Inflammatory macrophage treated with lipopolysaccharide for 1 hour (primary cell): ENCODE results near the gene COL21A1.

Source experiments
- DNase-seq, 2 donors: peaks; one replicate each; pipeline ENCODE4 v3.0.0-alpha.2; 2020 to 2022

COL21A1 gene

DNA sequence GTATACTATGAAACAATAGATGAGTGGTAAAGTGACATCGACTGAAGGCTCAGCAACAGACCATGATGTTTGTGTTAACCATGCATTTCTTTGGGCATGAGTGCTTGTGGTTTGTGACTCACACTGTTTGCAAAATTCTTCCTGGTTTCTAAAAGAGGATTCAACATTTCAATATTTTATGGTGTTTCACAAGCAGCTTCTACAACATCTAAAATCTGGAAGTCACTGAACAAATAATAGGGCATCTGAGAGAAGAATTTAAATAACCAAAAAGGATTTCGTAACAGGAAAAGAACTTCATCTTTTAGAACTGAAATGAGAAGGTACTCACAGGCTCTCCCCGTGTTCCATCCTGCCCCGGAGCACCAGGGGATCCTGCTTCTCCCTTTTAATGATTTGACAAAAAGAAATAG, 146.2 kb downstream of the COL21A1 start:
- DNase-seq, result peak; percentile 91

DNA sequence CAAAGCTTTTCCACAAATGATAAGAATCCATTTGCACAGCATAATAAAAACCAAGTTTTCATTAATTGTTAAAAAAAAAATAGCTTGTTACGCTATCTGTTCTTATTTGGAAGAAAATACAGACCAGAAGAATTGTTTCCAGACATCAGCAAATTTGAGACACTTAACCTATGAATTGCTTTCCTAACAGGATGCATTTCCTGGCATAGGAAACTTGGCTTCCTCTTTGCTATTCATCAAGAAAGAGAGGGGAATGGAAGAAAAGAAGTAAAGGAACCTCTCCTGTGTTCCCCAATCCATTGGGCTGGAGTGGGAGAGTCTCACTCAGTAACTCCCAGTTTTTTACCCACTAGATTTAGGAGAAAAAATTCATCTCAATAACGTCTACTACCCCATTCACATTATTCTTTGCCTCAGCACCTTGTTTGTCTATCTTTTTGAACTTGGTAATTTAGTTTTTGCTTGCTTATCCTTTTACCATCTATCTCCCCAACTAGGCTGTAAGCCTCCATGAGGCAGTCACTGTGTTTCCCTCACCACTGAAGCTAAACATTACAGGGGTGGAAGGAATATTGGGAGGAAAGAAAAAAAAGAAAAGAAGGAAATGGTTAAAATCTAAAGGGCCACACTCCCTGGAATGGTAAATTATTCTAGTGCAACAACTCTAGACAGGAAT, 150.3 kb downstream of the COL21A1 start:
- DNase-seq, result no peak

DNA sequence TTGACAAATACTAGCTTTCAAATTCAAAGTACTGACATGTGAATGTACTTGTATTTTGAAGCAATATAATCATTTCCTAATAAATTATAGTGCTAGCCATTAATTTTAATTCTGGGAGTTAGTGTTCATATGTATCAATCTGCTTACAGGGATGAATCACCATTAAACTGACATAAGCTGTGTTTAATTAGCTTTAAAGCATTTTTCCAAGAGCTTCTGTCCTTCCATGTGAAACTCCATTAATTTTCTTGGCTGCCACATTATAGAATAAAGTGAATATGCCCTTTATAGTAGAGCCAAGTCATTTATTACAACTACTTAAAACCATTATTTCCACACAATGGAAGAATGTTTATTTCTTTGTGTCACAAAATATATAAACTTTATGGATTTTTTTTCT, 150.8 kb downstream of the COL21A1 start:
- DNase-seq, result no peak

DNA sequence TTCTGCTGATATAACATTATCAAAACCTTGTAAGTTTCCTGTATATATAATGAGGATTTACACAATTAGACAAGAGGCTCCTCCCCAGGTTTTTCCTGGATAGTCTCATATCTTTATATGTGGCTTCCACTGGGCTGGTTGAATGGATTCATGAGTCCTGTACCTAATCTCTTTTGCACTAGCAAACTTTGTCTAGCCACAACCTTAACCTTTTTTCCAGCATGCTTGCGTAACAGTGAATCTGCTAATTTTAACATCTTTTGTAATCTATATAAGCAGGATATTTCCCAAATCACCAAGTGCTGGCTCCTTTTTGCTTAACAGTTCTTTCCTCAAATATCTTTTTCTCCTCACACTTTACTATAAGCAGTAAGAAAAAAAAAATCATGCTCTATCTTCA, 153.6 kb downstream of the COL21A1 start:
- no peak for DNase-seq

DNA sequence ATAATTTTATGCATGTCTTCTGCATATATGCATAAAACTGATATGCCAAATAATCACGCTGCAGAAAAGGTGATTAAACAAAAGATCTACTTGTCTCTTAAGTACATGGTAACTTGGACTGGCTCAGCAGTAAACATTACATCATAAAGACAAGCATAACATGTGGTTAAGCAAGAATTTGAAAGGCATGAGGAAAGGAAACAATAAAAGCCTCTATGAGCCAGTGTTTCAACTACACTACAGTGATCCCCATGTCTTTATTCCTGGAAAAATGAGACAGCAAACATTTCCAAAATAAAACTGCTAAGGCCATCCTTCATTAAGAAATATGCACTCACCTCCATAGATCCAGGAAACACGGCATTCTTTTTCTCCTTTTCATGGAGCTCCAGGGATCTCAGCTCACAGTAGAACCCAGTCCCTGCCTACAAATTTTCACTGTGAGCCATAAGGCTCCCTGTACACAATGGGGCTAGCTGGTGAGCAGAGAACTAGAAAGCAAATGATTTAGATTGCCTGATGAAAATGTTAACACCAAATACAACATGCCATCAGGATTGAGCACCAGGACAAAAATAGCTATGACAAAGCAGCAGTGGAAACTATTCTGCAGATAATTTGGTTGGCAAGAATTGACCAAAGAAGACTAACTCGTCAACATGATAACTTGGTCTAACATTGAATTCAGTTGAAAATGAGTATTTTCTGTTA, 156.1 kb downstream of the COL21A1 start:
- peak in 1 of 2 donors; percentile 6 for DNase-seq

DNA sequence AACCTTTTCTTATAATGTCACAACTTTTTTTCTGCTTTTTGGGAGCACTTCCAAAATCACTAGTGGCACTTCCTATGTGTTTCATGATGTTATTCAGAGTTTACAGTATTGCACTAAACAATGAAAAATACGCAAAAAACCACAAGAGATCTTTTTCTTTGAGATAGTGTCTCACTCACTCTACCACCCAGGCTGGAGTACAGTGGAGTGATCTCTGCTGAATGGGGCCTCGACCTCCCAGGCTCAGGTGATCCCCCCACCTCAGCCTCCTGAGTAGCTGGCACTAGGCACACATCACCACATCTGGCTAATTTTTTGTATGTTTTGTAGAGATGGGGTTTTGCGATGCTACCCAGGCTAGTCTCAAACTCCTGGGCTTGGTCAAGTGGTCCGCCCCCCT, 158.7 kb downstream of the COL21A1 start:
- DNase-seq, result no peak

DNA sequence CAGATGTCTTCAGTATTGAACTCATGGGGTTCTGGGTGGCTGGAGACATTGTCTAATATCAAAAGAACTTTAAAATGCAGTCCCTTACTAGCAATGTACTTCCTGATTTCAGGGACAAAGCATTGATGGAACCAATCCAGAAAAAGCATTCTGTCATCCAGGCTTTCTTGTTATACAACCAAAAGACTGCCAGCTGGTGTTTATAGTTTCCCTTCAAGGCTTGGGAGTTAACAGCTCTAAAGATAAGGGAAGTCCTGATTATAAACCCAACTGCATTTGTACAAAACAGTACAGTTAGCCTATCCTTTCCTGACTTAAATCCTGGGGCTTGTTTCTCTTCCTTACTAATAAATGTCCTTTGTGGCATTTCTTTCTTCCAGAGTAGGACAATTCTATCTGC, 160.0 kb downstream of the COL21A1 start:
- DNase-seq, result no peak

DNA sequence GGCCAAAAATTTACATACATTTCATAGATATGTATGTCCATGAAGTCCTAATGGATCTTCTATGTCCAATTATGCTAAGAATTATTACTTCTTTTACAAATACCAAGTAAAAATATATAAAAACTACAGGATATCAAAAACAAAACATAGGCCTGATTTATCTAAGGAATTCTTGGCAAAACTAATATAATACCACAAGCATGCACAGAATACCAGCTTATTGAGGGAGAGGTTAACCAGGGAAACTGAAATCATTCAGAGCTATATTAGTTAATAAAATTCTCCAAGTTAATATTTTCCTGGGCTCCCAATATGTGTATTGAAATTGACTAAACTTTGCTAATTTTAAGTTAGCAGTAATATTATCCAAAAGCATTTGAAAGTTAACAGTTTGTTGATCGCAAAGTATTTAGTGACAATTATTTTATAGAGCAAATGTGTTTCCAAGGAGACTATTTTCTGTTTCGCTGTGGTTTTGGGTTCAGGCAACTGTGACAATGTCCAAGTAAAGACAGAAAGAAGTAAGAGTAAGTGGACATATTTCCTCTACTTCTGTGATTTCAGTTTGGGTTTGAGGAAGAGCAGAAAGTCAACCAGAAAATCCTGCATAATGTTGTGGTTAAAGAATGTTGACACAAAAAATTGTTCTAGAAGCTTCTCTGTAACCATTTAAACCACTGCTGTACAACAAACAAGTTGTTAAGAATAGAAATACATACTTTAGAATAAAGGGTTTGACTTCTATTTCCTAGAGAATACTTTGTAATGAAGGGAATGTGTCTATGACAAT, 167.4 kb downstream of the COL21A1 start:
- no peak for DNase-seq

DNA sequence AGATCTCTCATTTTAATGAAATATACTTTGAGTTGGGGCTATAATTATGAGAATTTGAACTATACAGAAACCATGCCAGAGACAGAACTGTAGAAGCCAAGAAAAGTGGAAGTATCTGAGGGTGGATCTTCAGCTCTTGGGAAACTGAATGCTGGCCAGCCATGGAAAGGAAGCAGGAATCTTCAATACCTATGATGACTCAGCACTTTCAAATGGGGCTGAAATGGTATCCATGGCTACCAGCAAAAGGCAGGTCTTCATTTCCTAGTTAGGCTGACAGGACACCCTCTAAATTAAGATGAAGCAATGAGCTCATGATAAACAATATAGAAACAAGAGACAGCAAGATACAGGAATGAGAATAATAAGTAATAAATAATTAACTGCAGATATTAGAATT, 171.3 kb downstream of the COL21A1 start:
- DNase-seq, result no peak

DNA sequence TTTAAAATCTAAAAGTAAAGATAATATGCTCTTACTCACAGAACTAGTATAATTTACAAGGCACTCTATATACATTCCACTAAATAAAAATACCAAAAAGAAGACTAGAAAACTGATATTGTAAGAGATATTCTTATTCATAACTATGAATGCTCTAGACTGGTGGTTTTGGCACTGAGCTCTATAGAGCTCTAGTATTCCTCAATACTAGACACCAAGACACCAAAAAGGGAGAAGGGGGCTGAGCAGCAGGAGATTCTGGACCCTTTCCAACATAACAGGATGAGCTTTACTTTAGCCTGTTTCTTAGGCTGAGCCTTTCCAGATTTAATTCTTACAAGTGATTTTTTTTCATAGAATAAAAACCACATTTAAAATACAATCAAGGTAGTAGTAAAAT, 173.6 kb downstream of the COL21A1 start:
- DNase-seq, result no peak

DNA sequence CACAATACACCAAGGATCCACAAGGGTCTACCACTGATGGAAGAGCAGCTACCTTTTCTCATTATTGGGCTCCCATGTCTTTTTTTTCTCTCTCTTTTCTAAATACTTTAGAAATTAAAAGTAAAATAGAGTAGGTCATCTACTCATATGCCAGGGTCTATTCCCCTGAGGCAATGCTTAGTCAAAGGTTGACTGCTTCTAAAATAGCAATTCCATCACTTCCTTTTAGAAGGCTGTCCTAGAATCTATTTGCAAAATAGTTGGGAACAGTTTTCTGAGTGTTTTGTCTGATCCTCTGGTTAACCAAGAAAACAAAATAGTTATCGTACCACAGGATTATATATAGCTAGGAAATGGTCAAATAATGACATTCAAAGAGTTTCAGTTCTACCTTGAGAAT, 174.1 kb downstream of the COL21A1 start:
- DNase-seq, result no peak

DNA sequence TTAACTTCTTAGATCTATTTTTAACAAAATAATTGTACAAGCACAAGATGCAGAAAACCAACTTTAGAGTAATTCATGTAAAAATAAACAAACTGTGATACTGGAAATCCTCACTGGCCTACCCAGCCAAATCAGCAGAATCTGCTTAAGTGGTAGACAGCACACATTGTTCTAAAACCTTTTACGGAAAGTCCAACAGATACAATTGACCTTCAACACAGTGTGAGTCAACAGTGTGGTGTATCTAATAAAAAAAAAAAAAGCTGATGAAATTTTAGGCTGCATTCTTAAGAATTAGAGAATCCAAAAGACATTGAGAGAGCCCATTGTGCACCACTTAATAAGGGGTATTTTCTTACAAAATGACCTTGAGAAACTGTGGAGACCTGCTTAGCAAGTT, 174.5 kb downstream of the COL21A1 start:
- DNase-seq, result no peak

DNA sequence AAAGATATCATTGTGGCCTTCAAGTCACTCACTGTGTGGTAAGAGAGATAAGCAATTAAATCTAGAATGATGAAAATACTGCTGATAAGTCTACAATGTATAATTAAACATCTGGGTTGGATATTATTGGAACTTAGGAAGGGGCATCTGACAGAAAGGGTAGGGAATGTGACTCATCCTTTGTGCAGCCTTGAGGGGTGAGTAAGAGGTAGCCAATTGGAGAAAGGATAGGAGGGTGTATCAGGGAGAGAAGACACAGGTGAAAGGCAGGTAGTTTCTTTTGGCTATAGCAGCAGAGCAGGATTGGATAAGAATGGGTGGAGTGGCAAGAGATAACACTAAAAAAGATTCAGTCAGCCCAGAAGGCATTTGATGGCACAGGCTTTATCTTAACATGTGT, 182.0 kb downstream of the COL21A1 start:
- no peak for DNase-seq

DNA sequence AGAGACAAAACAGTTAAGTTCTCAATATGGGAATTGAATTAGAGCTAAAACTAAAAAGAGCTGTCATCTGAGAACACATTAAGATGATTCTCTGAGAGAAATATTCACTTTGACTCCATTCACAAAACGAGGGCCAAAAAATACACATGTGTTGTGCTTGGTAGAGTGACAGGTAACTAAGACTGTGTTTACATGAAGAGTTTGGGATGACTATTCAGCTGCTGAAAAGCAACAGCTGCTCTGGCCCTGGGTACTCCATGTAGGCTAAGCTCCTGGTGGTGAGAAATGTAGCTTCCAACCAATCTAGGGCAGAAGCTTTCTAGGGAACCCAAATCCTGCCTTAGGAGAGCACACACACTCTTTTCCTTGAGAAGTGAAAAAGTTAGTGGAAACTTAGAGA, 184.5 kb downstream of the COL21A1 start:
- no peak for DNase-seq

DNA sequence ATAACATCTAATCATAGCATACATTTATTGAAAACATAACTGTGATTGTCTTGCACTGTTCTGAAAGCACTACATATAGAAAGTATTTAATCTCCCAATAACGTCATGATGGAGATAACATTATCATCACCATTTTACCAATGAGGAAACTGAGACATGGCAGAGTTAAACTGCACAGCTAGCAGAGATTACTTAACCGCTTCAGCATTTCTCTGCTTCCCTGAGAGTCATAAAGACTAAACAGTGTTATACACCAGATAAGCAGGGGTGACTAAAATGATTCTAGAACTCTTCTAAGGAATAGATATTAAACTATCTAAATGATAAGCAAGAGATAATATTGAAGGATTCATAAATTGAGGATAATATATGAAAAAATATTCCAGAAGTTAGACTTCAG, 188.7 kb downstream of the COL21A1 start:
- no peak for DNase-seq

DNA sequence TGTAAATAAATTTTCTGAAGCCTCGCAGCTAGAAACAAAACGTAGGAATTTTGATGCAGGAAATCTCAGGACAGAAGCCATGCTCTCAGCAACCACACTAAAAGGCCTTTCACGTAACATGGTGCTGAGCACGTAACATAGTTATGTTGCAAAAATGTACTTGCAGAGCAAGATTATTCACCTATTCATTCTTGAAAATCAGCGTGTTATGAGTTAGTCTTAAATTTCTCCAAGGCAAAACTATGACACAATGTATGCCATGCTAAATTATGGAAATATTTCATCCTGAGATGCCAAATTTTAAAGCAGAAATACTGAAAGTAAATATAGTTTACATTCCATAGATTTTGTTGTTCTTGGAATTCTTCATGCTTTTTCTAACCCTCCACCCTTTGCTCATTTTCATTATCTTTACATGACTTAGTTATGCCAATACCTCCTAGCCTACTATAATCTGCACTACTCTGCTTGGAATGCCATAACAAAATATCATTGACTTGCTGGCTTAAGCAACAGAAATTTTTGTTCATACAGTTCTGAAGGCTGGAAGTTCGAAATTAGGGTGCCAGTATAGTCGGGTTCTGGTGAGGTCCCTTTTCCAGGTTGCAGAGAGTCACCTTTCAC, 192.2 kb downstream of the COL21A1 start:
- no peak for DNase-seq

DNA sequence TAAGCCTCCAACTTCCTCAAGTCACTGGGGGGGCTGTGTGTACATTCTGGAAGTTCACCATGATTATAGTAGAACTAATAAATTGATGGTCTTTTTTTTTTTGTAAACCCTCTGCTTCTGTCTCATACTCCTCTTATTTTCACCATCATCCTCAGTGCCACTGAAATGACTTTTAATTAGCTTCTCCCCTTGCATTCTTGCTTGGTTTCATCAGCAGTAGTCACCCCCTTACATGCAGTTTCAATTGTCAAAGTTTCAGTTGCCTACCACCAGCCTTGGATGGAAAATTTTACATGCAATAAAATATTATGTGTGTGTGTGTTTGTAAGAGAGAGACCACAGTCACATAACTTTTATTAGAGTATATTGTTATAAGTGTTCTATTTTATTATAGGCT, 196.2 kb downstream of the COL21A1 start:
- no peak for DNase-seq

DNA sequence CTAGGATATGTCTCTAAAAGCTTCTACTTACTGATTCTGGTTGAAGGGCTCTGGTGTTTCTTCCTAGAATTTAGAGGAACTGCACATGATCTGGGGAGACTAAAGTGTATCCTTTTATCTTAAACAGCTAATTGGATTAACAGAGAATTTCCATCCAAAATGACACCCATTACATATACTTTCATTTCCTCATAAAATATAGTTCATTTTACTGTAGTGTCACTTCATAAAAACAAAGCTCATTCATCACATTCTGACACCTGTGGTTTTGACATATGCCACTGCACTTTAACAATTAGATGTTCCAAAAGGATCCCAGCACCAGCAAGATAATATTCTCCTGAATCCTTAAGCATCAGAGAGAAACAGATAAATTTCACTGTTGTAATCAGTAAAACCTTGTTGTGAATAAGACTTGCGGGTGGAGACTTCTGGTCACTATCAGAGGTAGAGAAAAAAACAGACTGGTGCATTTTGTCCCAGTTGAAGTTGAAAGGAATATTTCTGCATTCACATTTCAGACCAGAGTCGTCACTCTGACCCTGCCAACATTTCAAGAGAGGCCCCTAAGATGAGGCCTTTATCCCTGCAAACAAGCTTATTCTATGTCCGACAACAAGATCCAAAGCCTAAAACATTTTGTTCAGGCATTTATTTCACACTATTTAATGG, 196.7 kb downstream of the COL21A1 start:
- peak in 1 of 2 donors; percentile 14 for DNase-seq

DNA sequence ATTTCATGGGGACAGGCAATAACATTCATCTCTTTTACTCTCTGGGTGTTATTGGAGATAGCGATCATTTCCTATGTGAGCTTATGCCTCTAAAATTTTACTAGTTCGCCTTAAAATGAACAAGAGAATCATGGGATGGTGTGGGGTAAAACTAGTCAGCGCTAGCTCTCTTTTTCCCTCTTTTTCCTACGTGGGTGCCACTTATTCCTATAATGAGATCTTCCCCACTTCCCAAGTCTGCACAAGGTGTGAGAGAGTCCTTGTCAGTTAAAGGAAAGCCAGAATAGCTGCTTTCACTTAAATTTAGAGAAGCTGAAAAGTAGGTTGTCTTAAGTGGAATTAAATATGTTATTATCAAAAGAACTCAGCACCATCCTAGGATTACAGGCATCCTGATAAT, 198.8 kb downstream of the COL21A1 start:
- DNase-seq, result no peak

DNA sequence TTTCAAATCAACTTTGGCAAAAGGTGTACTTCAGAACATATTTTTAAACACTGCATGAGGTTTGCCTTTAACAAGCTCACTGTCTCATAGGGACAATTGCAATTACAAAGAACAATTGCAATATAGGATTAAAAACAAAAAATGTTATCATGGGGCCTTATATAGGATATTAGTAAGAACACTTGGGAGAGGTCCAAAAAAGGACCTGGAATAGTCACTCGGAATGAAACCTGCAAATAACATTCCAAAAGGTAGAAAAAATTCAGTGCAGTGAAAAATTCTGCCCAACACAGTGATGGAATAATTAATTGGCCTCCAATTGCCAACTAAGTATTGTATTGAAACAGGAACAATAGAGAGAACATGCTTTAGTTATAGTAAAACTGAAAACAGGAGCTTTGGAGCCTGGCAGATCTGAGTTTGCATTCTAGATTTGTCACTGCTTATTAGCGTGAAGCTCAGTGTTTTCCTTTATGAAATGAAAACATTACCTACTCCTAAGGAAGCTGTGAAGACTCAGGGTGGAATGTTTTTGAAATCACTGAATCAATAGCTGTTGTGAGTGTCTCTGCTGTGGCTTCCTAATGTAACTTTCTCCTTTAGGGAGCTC, 199.3 kb downstream of the COL21A1 start:
- no peak for DNase-seq

DNA sequence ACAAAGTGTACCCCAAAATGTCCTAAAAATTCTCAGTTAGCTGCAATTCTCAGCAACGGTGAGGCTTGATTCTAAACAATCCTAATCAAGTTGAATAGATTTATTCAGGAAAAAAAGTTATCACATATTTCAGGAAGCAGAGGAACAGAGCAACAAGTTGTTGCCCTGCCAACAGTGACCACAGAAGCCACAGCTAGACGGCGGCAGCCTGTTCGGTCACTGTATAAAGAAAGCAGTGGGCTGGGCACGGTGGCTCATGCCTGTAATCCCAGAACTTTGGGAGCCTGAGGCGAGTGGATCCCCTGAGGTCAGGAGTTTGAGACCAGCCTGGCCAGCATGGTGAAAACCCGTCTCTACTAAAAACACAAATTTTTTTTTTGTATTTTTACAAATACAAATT, 200.8 kb downstream of the COL21A1 start:
- DNase-seq, result peak; percentile 58 to 69

DNA sequence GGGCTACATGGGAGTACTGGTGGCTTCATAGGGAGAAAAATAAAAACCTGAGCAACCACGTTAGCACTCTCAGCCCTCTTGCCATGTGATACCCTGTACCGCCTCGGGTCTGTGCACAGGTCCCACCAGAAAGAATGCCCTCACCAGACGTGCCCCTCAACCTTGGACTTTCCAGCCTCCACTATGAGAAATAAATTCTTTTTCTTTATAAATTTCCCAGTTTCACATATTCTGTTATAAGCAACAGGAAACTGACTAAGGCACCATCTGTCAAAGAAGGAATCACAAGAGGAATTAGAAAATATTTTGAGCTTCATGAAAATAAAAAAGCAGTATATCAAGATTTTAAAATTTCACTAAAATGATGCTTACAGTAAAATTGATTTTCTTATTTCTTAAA, 203.6 kb downstream of the COL21A1 start:
- DNase-seq, result no peak

DNA sequence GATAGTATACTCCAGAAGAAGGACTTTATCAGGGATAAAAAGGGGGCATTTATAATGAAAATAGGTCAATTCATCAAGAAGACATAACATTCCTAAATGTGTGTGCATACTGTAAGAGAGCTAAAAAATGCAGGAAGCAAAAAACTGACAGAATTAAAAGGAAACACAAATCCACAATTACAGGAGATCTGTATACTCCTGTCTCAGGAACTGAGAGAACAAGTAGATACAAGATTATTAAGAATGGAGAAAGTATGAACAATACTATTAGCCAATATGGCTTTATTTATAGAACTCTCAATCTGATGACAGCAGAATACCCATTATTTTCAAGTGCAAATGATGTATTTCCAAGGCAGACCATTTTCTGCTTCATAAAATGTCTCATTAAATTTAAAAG, 204.3 kb downstream of the COL21A1 start:
- no peak for DNase-seq
